HCT116 (cell line): ENCODE measurements around the gene IL25. TPM values are rescaled to one million over a fixed set of nuclear protein-coding genes. Genes with fewer than 3 reads are reported as not detected.

Experiments used
- ATAC-seq: fragments of 200-7000 bp; cut with Tn5 transposase; 2 replicates; pipeline ENCODE4 v1.9.1; 2020; ENCODE audit warnings: mild to moderate bottlenecking, moderate library complexity
- Bru-seq: library from RNA; stranded (reverse); fragments of 400-500 nt; gene quantifications from one replicate; lab custom pipeline; 2021; lab: Mats Ljungman, UMichigan
- BruChase-seq, 2 experiments: library from RNA; stranded (reverse); fragments of 400-500 nt; gene quantifications; one replicate each; lab custom pipeline; 2021; lab: Mats Ljungman, UMichigan
- BruUV-seq: library from RNA; stranded (reverse); fragments of 400-500 nt; replicated peaks from 2 replicates; lab custom pipeline; 2021; lab: Mats Ljungman, UMichigan
- CTCF ChIA-PET: fragments of 300-600 bp; sonication (Branson Sonifier 250); formaldehyde crosslinking; loops from one replicate; lab custom pipeline; 2021; ENCODE audit warnings: antibody characterized with exemption; lab: Charles Lee
- POLR2A ChIA-PET: fragments of 300-600, 350-600 bp; sonication (Branson Sonifier 250); formaldehyde crosslinking; loops from one replicate; lab custom pipeline; 2021; ENCODE audit warnings: antibody characterized with exemption; lab: Charles Lee
- RAD21 ChIA-PET, 2 experiments: fragments of 300-600 bp; sonication (Branson Sonifier 250); formaldehyde crosslinking; loops; one replicate each; lab custom pipeline; 2023; ENCODE audit warnings: low total read pairs in 2 of 2; ENCODE audit not compliant: uncharacterized antibody in 2 of 2, unreplicated experiment in 2 of 2, low non-redundant PET in 1 of 2; lab: Charles Lee
- DNase-seq: peaks from one replicate; pipeline ENCODE4 v3.0.0-alpha.2; 2010; ENCODE audit warnings: low read depth, low spot score
- H2AFZ ChIP-seq: fragments of 200-600 bp; shearing (Covaris generic), sonication (generic); 2 replicates; pipeline ENCODE4 v1.6.1; 2017; ENCODE audit warnings: low read depth, mixed run types, mixed read lengths, antibody characterized with exemption, low read length; ENCODE audit not compliant: poor library complexity, severe bottlenecking
- H3K27ac ChIP-seq: 2 replicates; pipeline ENCODE4 v1.5.1; 2012; ENCODE audit warnings: low read depth, low read length
- H3K27me3 ChIP-seq: fragments of 200-600 bp; sonication (generic); 2 replicates; pipeline ENCODE4 v1.6.1; 2016; ENCODE audit warnings: mixed run types, low read length, mixed read lengths; ENCODE audit not compliant: insufficient read depth
- H3K36me3 ChIP-seq, 2 experiments: fragments of 200-500 bp in 1 of 2; fragments of 200-600 bp in 1 of 2; sonication (Bioruptor generic) in 1 of 2; sonication (generic) in 1 of 2; 2 replicates each; pipeline versions ENCODE4 v1.5.1 to v1.6.1; 2014 to 2016; ENCODE audit warnings: low read length in 2 of 2, inconsistent platforms in 1 of 2, mixed read lengths in 1 of 2, mixed run types in 1 of 2; ENCODE audit not compliant: insufficient read depth in 2 of 2, control insufficient read depth in 1 of 2
- H3K4me1 ChIP-seq, 2 experiments: fragments of 200-600 bp in 1 of 2; sonication (generic) in 1 of 2; 2 replicates each; pipeline versions ENCODE4 v1.5.1 to v1.6.1; 2012 to 2017; ENCODE audit warnings: low read length in 2 of 2, inconsistent platforms in 1 of 2, mild to moderate bottlenecking in 1 of 2, mixed read lengths in 1 of 2, mixed run types in 1 of 2, moderate library complexity in 1 of 2; ENCODE audit not compliant: insufficient read depth in 2 of 2, control insufficient read depth in 1 of 2
- H3K4me2 ChIP-seq: fragments of 200-600 bp; sonication (generic); 2 replicates; pipeline ENCODE4 v1.6.1; 2017; ENCODE audit warnings: mixed run types, low read length, mixed read lengths
- H3K4me3 ChIP-seq, 2 experiments: fragments of 200-600 bp in 1 of 2; sonication (generic) in 1 of 2; replicated peaks in 1 of 2; 2 replicates each; pipeline ENCODE4 v1.5.1; 2011 to 2016; ENCODE audit warnings: low read length in 2 of 2, control low read depth in 1 of 2, low read depth in 1 of 2, mild to moderate bottlenecking in 1 of 2, mixed read lengths in 1 of 2, mixed run types in 1 of 2
- H3K79me2 ChIP-seq: fragments of 200-600 bp; sonication (generic); 2 replicates; pipeline ENCODE4 v1.6.1; 2017; ENCODE audit warnings: mild to moderate bottlenecking, mixed run types, low read length, moderate library complexity, mixed read lengths; ENCODE audit not compliant: insufficient read depth
- H3K9ac ChIP-seq: fragments of 200-600 bp; sonication (generic); 2 replicates; pipeline ENCODE4 v1.6.1; 2016; ENCODE audit warnings: low read length, mixed read lengths
- H3K9me2 ChIP-seq: fragments of 200-600 bp; sonication (generic), shearing (Covaris generic); 2 replicates; pipeline ENCODE4 v1.6.1; 2017; ENCODE audit warnings: mixed run types, mild to moderate bottlenecking, moderate library complexity; ENCODE audit not compliant: insufficient read depth
- H3K9me3 ChIP-seq, 2 experiments: fragments of 200-500 bp in 1 of 2; fragments of 200-600 bp in 1 of 2; sonication (Bioruptor generic) in 1 of 2; sonication (generic) in 1 of 2; 2 replicates each; pipeline ENCODE4 v1.6.1; 2014 to 2017; ENCODE audit warnings: low read length in 2 of 2, mixed read lengths in 2 of 2, inconsistent platforms in 1 of 2, low read depth in 1 of 2, mild to moderate bottlenecking in 1 of 2, mixed run types in 1 of 2, moderate library complexity in 1 of 2; ENCODE audit not compliant: control insufficient read depth in 1 of 2, insufficient read depth in 1 of 2
- H4K20me1 ChIP-seq: fragments of 200-600 bp; sonication (generic), shearing (Covaris generic); 2 replicates; pipeline ENCODE4 v1.6.1; 2017; ENCODE audit warnings: mixed run types, mild to moderate bottlenecking, moderate library complexity; ENCODE audit not compliant: insufficient read depth
- CEBPB ChIP-seq: IDR thresholded peaks from 2 replicates; pipeline ENCODE4 v1.6.1; 2012; ENCODE audit warnings: low read depth
- EGR1 ChIP-seq: IDR thresholded peaks from 2 replicates; pipeline ENCODE4 v1.6.1; 2012; ENCODE audit warnings: low read depth
- ELF1 ChIP-seq: IDR thresholded peaks from 2 replicates; pipeline ENCODE4 v1.6.1; 2012; ENCODE audit warnings: low read depth, borderline replicate concordance
- EZH2phosphoT487 ChIP-seq: fragments of 200-600 bp; IDR thresholded peaks from 2 replicates; pipeline ENCODE4 v1.6.1; 2018; ENCODE audit warnings: antibody characterized with exemption, borderline replicate concordance
- FOSL1 ChIP-seq: IDR thresholded peaks from 2 replicates; pipeline ENCODE4 v1.6.1; 2012; ENCODE audit warnings: low read depth
- POLR2A ChIP-seq: IDR thresholded peaks from 2 replicates; pipeline ENCODE4 v1.7.0; 2011; ENCODE audit warnings: borderline replicate concordance; ENCODE audit not compliant: insufficient read depth, insufficient read length; ENCODE audit errors: extremely low read depth
- POLR2AphosphoS5 ChIP-seq: IDR thresholded peaks from 2 replicates; pipeline ENCODE4 v1.6.1; 2011; ENCODE audit warnings: mild to moderate bottlenecking, low read depth, low read length, moderate library complexity
- SP1 ChIP-seq: IDR thresholded peaks from 2 replicates; pipeline ENCODE4 v1.6.1; 2012; ENCODE audit warnings: low read depth
- TCF7L2 ChIP-seq: IDR thresholded peaks from 2 replicates; pipeline ENCODE4 v1.7.0; 2011; ENCODE audit warnings: borderline replicate concordance, inconsistent platforms; ENCODE audit not compliant: insufficient read depth, insufficient read length; ENCODE audit errors: extremely low read depth
- YY1 ChIP-seq: IDR thresholded peaks from 2 replicates; pipeline ENCODE4 v1.6.1; 2011; ENCODE audit warnings: low read length, low read depth, moderate library complexity, mild to moderate bottlenecking; ENCODE audit not compliant: insufficient replicate concordance; ENCODE audit errors: extremely low read depth
- ZNF274 ChIP-seq: fragments of 200-500 bp; sonication (Bioruptor generic); IDR thresholded peaks from 2 replicates; pipeline ENCODE4 v1.6.1; 2014; ENCODE audit warnings: mild to moderate bottlenecking, low read depth, low read length, inconsistent platforms
- intact Hi-C: fragments of 100-400 bp; cut with micrococcal nuclease; formaldehyde crosslinking; loops from 2 replicates; pipeline ENCODE4 v1.10.0; 2022
- long read RNA-seq: library from polyadenylated mRNA; unstranded; transcript quantifications from one replicate; pipeline ENCODE4 v2.0.0, GENCODE V29; 2021; ENCODE audit not compliant: unreplicated experiment
- polyA plus RNA-seq: library from polyadenylated mRNA; unstranded; fragments of >200 nt; gene quantifications from 2 replicates; pipeline ENCODE4 v1.2.1, GENCODE V29; 2012; ENCODE audit warnings: missing spikeins
- total RNA-seq: library from RNA; stranded (reverse); gene quantifications from one replicate; pipeline ENCODE4 v1.2.1, GENCODE V29; 2021; ENCODE audit not compliant: unreplicated experiment
- TF ChIP-seq, protein P1 (sequence below): IDR thresholded peaks from 2 replicates; pipeline ENCODE4 v1.6.1; 2012; ENCODE audit warnings: low read depth
- TF ChIP-seq, protein P2 (sequence below), 3 experiments: fragments of 200-600 bp in 1 of 3; sonication (generic) in 1 of 3; IDR thresholded peaks in 2 of 3; conservative IDR thresholded peaks in 1 of 3; 2 replicates each; pipeline ENCODE4 v1.5.1; 2012 to 2017; ENCODE audit warnings: low read depth in 2 of 3, low read length in 2 of 3, antibody characterized with exemption in 1 of 3, borderline replicate concordance in 1 of 3, control low read depth in 1 of 3, mild to moderate bottlenecking in 1 of 3, mixed read lengths in 1 of 3, mixed run types in 1 of 3, moderate library complexity in 1 of 3; ENCODE audit not compliant: insufficient read depth in 1 of 3
- TF ChIP-seq, protein P3 (sequence below): IDR thresholded peaks from 2 replicates; pipeline ENCODE4 v1.6.1; 2012
- TF ChIP-seq, protein P4 (sequence below): IDR thresholded peaks from 2 replicates; pipeline ENCODE4 v1.6.1; 2011; ENCODE audit warnings: mild to moderate bottlenecking, low read length, moderate library complexity; ENCODE audit not compliant: insufficient replicate concordance; ENCODE audit errors: extremely low read depth

Gene IL25
- total RNA-seq (not detected), Bru-seq, nascent RNA (not detected), BruChase-seq, experiment 1, labeled RNA remaining after a 6-hour chase (percentile 13 among the genes with signal in this experiment), BruChase-seq, experiment 2, labeled RNA remaining after a 2-hour chase (not detected)
- polyA plus RNA-seq: not detected in 2 replicates
- long read RNA-seq: 0 reads

DNA sequence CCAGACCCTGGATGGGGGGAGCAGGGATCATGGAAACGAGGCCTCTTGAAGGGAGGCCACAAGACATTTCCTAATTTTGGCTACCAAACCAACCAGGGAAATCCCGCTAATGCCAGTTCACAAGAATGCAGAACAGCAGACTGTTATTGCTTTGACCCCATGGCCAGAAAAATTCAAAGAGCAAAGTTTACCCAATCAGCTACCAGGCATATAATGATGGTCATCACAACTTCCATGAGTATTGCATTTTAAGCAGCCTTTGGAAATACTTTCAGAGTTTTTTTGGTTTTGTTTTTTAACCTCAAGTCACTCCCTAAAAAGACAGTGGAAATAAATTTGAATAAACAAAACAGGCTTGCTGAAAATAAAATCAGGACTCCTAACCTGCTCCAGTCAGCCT lies at the start of gene IL25:
Gene IL25 (plus strand): TSS at position 301 of the 400 bp plus-strand sequence.
- Histone ChIP-seq H3K4me3 (no peak within 1 kb of the TSS), H3K9me2 (no peaks in the 10 kb centered on the region), H3K27me3 (no peaks in the 10 kb centered on the region), H3K79me2 (no peaks in the 10 kb centered on the region), H3K9ac (no peak within 1 kb of the TSS), H3K36me3 (no peaks in the 10 kb centered on the region), H4K20me1 (no peaks in the 10 kb centered on the region), H2AFZ (no peak within 1 kb of the TSS), H3K9me3 (no peaks in the 10 kb centered on the region), H3K27ac (no peak within 1 kb of the TSS), H3K4me1 (no peaks in the 10 kb centered on the region; a peak in 1 of 4 replicates), H3K4me2 (no peak within 1 kb of the TSS)
- TF ChIP-seq FOSL1 (no peak), ZNF274 (no peak), SP1 (no peak), POLR2AphosphoS5 (no peak), EGR1 (no peak), YY1 (no peak), POLR2A (no peak), ELF1 (no peak), TCF7L2 (no peak), EZH2phosphoT487 (no peak), CEBPB (no peak)
- TF ChIP-seq, protein P1, sequence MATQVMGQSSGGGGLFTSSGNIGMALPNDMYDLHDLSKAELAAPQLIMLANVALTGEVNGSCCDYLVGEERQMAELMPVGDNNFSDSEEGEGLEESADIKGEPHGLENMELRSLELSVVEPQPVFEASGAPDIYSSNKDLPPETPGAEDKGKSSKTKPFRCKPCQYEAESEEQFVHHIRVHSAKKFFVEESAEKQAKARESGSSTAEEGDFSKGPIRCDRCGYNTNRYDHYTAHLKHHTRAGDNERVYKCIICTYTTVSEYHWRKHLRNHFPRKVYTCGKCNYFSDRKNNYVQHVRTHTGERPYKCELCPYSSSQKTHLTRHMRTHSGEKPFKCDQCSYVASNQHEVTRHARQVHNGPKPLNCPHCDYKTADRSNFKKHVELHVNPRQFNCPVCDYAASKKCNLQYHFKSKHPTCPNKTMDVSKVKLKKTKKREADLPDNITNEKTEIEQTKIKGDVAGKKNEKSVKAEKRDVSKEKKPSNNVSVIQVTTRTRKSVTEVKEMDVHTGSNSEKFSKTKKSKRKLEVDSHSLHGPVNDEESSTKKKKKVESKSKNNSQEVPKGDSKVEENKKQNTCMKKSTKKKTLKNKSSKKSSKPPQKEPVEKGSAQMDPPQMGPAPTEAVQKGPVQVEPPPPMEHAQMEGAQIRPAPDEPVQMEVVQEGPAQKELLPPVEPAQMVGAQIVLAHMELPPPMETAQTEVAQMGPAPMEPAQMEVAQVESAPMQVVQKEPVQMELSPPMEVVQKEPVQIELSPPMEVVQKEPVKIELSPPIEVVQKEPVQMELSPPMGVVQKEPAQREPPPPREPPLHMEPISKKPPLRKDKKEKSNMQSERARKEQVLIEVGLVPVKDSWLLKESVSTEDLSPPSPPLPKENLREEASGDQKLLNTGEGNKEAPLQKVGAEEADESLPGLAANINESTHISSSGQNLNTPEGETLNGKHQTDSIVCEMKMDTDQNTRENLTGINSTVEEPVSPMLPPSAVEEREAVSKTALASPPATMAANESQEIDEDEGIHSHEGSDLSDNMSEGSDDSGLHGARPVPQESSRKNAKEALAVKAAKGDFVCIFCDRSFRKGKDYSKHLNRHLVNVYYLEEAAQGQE: no peak
- TF ChIP-seq, protein P2, sequence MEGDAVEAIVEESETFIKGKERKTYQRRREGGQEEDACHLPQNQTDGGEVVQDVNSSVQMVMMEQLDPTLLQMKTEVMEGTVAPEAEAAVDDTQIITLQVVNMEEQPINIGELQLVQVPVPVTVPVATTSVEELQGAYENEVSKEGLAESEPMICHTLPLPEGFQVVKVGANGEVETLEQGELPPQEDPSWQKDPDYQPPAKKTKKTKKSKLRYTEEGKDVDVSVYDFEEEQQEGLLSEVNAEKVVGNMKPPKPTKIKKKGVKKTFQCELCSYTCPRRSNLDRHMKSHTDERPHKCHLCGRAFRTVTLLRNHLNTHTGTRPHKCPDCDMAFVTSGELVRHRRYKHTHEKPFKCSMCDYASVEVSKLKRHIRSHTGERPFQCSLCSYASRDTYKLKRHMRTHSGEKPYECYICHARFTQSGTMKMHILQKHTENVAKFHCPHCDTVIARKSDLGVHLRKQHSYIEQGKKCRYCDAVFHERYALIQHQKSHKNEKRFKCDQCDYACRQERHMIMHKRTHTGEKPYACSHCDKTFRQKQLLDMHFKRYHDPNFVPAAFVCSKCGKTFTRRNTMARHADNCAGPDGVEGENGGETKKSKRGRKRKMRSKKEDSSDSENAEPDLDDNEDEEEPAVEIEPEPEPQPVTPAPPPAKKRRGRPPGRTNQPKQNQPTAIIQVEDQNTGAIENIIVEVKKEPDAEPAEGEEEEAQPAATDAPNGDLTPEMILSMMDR (IDR thresholded peaks at IDR 0.05 in 2 of 3, conservative IDR thresholded peaks at IDR 0.05 in 1 of 3; ENCODE audit: borderline replicate concordance in 1 of 3, insufficient read depth in 1 of 3, low read depth in 2 of 3, low read length in 2 of 3): no peak
- TF ChIP-seq, protein P3, sequence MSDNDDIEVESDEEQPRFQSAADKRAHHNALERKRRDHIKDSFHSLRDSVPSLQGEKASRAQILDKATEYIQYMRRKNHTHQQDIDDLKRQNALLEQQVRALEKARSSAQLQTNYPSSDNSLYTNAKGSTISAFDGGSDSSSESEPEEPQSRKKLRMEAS: no peak
- TF ChIP-seq, protein P4, sequence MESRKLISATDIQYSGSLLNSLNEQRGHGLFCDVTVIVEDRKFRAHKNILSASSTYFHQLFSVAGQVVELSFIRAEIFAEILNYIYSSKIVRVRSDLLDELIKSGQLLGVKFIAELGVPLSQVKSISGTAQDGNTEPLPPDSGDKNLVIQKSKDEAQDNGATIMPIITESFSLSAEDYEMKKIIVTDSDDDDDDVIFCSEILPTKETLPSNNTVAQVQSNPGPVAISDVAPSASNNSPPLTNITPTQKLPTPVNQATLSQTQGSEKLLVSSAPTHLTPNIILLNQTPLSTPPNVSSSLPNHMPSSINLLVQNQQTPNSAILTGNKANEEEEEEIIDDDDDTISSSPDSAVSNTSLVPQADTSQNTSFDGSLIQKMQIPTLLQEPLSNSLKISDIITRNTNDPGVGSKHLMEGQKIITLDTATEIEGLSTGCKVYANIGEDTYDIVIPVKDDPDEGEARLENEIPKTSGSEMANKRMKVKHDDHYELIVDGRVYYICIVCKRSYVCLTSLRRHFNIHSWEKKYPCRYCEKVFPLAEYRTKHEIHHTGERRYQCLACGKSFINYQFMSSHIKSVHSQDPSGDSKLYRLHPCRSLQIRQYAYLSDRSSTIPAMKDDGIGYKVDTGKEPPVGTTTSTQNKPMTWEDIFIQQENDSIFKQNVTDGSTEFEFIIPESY: no peak
- ATAC-seq (no peak), DNase-seq (no peak)
- ChIA-PET CTCF (no interaction called here), RAD21 (no interaction called here), POLR2A (no interaction called here)
- no TSS peak for BruUV-seq
- intact Hi-C loops: no loop called here
